Activated effector memory CD4-positive, alpha-beta T cell treated with anti-CD3 and anti-CD28 coated beads, Interleukin-2, amount 50 U/mL, for 16 hours (primary cell): ENCODE measurements around the gene FHIP2A.

Source experiments
- DNase-seq: peaks from one replicate; pipeline ENCODE4 v3.0.0-alpha.2; 2020

Gene FHIP2A

GRCh38 chr10:114862456-114862855 lies 40.9 kb downstream of the FHIP2A start:
- DNase-seq = no peak

GRCh38 chr10:114867365-114867764 lies 45.8 kb downstream of the FHIP2A start:
- DNase-seq = no peak

- no peak for DNase-seq
Observed at GRCh38 chr10:114868870-114869519, 47.4 kb downstream of the FHIP2A start.

- no peak for DNase-seq
Observed at GRCh38 chr10:114869520-114869892, 47.9 kb downstream of the FHIP2A start.

GRCh38 chr10:114870486-114870885 lies 48.9 kb downstream of the FHIP2A start:
- DNase-seq = no peak

GRCh38 chr10:114871379-114871778 lies 49.8 kb downstream of the FHIP2A start:
- no peak for DNase-seq
